Adrenal gland (tissue), 5 donors: Measurements from ENCODE around the gene EXT2.

Source experiments
- POLR2A ChIP-seq, 2 donors: fragments of 450-650 bp; IDR thresholded peaks; one replicate each; pipeline ENCODE4 v1.6.1; 2017; ENCODE audit warnings: antibody characterized with exemption in 2 of 2, mild to moderate bottlenecking in 2 of 2, moderate library complexity in 1 of 2
- TF ChIP-seq, protein P1 (sequence below), 6 experiments: fragments of 450-650 bp in 4 of 6; fragments of 200-600 bp in 2 of 6; sonication (generic) in 1 of 6; IDR thresholded peaks; 1 replicate in 5 of 6; 2 replicates in 1 of 6; pipeline versions ENCODE4 v1.5.1 to v1.8.0; 2016 to 2021; ENCODE audit warnings: antibody characterized with exemption in 6 of 6, mild to moderate bottlenecking in 2 of 6, moderate library complexity in 1 of 6
- donor health status: DM: no; HTN: no; CAD: no.

DNA sequence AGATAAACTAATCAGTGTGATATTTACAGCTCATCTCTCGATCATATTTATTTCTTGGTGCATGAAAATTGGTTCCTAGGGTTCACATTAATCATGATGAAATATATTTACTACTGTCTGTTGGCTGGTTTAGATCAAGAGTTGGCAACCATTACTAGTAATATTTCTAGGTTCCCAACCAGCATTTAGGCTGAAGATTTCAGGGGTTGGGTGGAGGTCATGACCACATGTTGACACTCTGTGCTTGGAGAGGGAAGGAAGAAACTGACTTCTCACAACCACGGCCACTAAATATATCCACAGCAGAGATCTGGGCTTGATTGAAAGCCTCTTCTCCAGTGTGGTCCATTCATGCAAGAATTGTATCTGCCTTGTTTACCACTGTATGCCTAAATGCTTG, 126.5 kb downstream of the EXT2 start:
- TF ChIP-seq, protein P1, sequence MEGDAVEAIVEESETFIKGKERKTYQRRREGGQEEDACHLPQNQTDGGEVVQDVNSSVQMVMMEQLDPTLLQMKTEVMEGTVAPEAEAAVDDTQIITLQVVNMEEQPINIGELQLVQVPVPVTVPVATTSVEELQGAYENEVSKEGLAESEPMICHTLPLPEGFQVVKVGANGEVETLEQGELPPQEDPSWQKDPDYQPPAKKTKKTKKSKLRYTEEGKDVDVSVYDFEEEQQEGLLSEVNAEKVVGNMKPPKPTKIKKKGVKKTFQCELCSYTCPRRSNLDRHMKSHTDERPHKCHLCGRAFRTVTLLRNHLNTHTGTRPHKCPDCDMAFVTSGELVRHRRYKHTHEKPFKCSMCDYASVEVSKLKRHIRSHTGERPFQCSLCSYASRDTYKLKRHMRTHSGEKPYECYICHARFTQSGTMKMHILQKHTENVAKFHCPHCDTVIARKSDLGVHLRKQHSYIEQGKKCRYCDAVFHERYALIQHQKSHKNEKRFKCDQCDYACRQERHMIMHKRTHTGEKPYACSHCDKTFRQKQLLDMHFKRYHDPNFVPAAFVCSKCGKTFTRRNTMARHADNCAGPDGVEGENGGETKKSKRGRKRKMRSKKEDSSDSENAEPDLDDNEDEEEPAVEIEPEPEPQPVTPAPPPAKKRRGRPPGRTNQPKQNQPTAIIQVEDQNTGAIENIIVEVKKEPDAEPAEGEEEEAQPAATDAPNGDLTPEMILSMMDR (IDR thresholded peaks at IDR 0.05), result no peak
- no peak for TF ChIP-seq POLR2A (IDR thresholded peaks at IDR 0.05)
